HG02642 (cell line): ENCODE measurements around the gene NLRP1.

Experiments used
- ATAC-seq: cut with Tn5 transposase; IDR thresholded peaks from one replicate; pipeline ENCODE4 v1.9.1; 2021; ENCODE audit warnings: mild to moderate bottlenecking; ENCODE audit not compliant: unreplicated experiment, poor library complexity

The NLRP1 gene

DNA sequence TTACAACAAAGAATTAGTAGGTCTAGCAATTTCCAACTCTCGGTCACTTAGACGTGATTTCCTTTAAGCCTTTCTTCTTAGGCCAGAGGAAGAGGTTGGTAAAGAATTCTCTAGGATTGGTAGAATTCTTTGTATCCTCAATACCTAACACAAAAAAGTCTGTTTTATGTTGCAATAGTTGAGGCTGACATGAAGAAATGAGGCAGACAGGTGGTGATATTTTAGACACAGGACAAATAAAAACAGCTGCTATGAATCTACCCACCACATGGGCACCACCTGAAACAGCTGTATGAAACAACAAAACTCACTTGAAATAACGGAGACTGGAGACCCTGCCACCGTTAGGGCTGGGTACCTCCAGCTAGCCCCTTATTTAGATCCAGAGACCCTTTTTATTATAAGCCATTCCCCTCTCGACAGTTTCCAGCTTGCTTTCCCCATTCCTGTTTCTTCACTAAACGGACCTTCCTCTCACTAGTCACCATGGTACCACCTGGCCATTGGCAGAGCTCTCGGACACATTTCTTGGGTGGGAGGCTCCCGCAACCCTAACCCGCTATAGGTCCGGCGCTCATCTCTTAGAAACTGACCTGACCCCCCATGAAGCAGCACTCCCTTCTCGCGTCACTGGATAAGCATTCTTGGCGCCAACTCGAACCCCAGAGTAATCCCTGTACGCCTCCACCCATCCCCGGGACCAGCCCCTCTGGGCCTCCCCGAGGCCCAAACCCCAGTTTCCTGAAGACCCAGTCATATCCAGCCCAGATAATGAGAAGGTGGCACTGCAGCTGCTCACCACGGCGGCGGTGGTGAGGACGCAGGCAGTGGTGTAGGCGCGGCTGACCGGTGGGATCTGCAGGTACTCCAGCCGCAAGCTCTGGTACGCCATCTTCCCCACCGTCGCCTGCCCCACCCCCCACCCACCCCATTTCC, 98.8 kb downstream of the NLRP1 start, which contains the start of gene DERL2:
Gene DERL2, minus strand, starts transcription at position 909 of the 936 bp plus-strand sequence. Its CDS starts 17 bp downstream, at position 892.
- peak; percentile 19 for ATAC-seq

DNA sequence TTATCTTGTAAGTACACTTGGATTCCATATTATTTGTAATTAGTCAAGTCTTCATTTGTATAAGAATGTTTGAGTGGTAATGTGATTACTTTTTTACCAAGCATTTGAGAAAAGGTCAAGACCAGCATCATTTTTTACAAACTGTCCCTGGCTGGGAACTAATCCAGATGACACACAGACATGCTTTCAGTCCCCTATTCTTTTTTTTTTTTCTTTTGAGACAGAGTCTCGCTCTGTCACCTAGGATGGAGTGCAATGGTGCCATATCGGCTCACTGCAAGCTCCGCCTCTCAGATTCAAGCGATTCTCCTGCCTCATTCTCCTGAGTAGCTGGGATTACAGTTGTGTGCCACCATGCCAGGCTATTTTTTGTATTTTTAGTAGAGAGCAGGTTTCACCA, 102.9 kb downstream of the NLRP1 start:
- no peak for ATAC-seq

- ATAC-seq = no peak
Observed at GRCh38 chr17:5480962-5481361, 103.3 kb downstream of the NLRP1 start.

DNA sequence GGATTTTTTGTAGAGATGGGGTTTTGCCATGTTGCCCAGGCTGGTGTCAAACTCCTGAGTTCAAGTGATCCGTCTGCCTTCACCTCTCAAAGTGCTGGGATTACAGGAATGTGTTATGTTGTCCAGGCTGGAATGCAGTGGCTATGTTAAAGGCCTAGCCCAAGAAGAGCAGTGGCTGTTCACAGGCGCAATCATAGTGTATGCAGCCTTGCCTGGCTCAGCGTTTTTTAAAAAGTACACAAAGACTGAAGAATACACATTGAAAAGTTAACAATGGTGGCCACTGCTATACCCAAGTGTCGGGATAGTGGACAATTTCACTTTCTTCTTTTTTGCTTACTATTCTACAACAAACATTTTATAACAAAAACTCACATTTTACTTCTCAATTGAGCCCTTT, 105.3 kb downstream of the NLRP1 start:
- no peak for ATAC-seq

GRCh38 chr17:5473906-5474305, 110.4 kb downstream of the NLRP1 start:
- ATAC-seq = no peak

GRCh38 chr17:5472511-5472910, 111.8 kb downstream of the NLRP1 start:
- ATAC-seq = no peak

GRCh38 chr17:5468075-5468473, 116.2 kb downstream of the NLRP1 start:
- peak; percentile 12 for ATAC-seq

DNA sequence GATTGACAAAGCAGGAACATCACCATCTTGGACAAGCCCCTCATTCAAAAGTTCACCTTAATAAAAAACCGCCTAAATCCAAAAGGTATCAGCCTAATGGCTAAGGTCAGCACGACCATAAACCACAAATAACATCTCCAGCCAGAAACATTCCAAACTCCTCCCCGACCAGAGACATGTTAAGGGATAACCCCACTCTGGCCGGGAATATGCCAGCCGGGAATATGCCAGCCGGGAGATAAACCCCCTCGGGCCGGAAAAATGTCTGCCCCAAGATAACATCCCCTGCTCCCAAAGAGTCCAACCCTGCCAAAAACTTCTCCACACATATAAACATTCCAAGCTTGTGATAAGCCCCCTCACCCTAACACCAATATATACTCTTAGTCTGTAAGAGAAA, 116.9 kb downstream of the NLRP1 start:
- no peak for ATAC-seq

- ATAC-seq = no peak
Observed at GRCh38 chr17:5466295-5466694, 118.0 kb downstream of the NLRP1 start.

DNA sequence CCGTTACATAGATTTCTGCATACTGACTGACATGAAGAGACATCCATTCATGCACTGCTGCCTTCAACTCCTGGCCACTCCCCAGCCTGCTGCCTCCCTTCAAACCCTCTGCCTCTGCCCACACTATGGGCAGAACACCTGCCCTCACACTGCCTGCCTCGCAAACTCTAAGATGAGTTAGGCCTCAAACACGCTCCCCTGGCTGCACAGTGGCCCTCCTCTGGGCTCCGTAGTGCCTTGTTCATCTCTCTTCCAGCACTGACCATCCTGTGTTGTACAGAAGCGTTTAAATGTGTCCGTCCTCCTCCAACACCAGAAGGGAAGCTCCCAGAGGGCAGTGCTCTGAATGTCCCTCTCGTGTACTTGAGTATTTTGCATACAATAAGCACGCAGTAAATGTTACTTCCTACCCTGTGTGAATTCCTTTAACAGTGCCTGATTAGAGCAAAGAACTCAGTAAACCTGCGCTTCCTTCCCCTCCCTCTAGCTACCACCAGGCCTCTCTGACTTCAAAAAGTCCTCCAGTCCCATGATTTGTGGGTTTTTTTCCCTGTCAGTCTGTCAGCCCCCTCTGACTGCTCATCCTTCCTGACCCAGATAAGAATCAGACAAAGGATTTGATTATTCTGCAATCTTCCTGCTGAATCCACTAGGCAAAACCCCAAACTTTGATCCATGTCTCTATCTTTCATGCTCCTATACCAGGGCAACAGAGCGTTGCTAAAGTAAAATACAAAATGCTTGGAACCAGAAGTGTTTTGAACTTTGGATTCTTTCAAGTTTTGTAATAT, 119.4 kb downstream of the NLRP1 start:
- ATAC-seq = no peak
